Measurements from ENCODE around the gene FAM107A. TPM values are rescaled to one million over a fixed set of nuclear protein-coding genes. Genes with fewer than 3 reads are reported as not detected.

FAM107A gene
- total and polyA plus RNA-seq, 2 experiments from 2014 or later = 0.13 to 0.22 TPM

DNA sequence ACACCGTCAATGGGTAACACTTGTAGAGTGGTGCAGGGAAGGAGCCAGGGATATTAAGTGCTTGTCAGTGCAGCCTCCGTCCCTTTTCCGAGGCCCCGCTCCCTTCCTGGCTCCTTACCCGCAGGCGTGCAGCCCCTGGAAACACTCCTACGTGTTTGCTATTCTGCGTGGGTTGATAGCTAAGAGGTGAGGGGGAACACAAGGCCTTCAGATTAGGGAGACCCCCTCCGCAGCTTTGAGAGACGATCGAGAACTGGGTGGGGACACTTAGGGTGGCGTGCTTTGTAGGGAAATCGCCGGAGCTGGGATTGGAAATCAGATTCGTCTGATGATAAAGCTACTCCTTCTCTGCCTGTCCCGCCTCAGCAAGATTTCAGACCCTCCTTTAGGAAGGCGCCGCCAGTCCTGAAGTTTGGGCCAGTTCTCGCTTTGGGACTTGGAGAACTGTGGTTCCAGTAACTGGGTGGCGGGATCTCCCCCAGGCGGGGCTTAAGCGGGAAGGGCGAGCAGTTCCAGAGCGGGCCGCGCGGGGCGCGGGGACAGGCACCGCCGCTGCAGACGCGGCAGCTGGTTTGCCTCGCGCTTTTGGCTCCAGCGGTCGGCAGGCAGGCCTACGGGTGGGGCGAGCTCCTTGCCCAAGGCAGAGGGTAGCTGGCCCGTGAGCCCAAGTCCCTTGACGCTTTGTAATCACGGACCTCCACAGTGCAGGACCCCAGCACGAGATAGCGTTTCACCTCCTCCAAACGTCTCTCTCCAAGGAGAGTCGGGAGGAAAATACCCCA, 8.0 kb upstream of the FAM107A start:
- Histone ChIP-seq H3K27me3 (replicated peaks; ENCODE audit: insufficient read depth) (peaks cover 20% of the 10 kb centered on the region), H3K9me2 (ENCODE audit: insufficient read depth) (no peaks in the 10 kb centered on the region), H3K4me1 (ENCODE audit: insufficient read depth) (peaks cover 3% of the 10 kb centered on the region; the same call in 1 of the 2 replicates), H3K79me2 (ENCODE audit: insufficient read depth) (no peaks in the 10 kb centered on the region), H3F3A (ENCODE audit: insufficient read depth) (no peaks in the 10 kb centered on the region), H3K36me3 (ENCODE audit: low read depth) (no peaks in the 10 kb centered on the region), H4K20me1 (ENCODE audit: insufficient read depth) (no peaks in the 10 kb centered on the region), H2AFZ (peak overlapping the region; percentile 92), H3K9ac (peak overlapping the region; percentile 66), H3K4me2 (ENCODE audit: unreplicated experiment) (peak overlapping the region; percentile 92), H3K27ac (no peak overlapping the region), H3K9me3 (ENCODE audit: low read depth) (no peaks in the 10 kb centered on the region), H3K4me3 (peak overlapping the region; percentile 84)
- in situ Hi-C loops (cut with MboI) = no loop called here
- peak; percentile 91 for DNase-seq
- no peak for TF ChIP-seq EZH2phosphoT487 (IDR thresholded peaks at IDR 0.05; ENCODE audit: insufficient read depth, low read depth)
- no peak for TF ChIP-seq EZH2 (IDR thresholded peaks at IDR 0.05; ENCODE audit: insufficient read depth, poor library complexity, severe bottlenecking)
- 1% methylated on average over 46 of the region's 46 CpGs for WGBS, 2 experiments (ENCODE audit: low coverage in 1 of 2, low lambda C conversion rate in 2 of 2, missing lambda C conversion rate in 2 of 2)

DNA sequence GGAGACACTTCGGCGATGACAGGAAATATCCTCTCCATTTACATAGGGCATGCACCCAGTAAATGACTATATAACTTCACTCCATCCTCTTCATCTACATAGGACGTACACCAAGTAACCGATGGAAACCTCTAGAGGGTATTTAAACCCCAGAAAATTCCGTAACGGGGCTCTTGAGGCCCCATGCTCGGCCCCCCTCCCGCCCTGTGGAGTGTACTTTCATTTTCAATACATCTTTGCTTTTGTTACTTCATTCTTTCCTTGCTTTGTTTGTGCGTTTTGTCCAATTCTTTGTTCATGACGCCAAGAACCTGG, 7.5 kb upstream of the FAM107A start:
- WGBS, 2 experiments (ENCODE audit: low coverage in 1 of 2, low lambda C conversion rate in 2 of 2, missing lambda C conversion rate in 2 of 2) = 3% methylated on average over 10 of the region's 10 CpGs
- in situ Hi-C loops (cut with MboI) = no loop called here
- TF ChIP-seq EZH2phosphoT487 (IDR thresholded peaks at IDR 0.05; ENCODE audit: insufficient read depth, low read depth) (no peak), EZH2 (IDR thresholded peaks at IDR 0.05; ENCODE audit: insufficient read depth, poor library complexity, severe bottlenecking) (no peak)
- no peaks in the 10 kb centered on the region for H4K20me1 ChIP-seq (ENCODE audit: insufficient read depth)
- H3K4me2 ChIP-seq (ENCODE audit: unreplicated experiment) = peak overlapping the region; percentile 92
- H3K36me3 ChIP-seq (ENCODE audit: low read depth) = no peaks in the 10 kb centered on the region
- H3K4me3 ChIP-seq = peak overlapping the region; percentile 84
- peaks cover 20% of the 10 kb centered on the region for H3K27me3 ChIP-seq (replicated peaks; ENCODE audit: insufficient read depth)
- no peaks in the 10 kb centered on the region for H3K79me2 ChIP-seq (ENCODE audit: insufficient read depth)
- peak overlapping the region; percentile 66 for H3K9ac ChIP-seq
- H3K27ac ChIP-seq = no peak overlapping the region
- H3K9me2 ChIP-seq (ENCODE audit: insufficient read depth) = no peaks in the 10 kb centered on the region
- H3K9me3 ChIP-seq (ENCODE audit: low read depth) = no peaks in the 10 kb centered on the region
- DNase-seq = peak; percentile 50
- H3K4me1 ChIP-seq (ENCODE audit: insufficient read depth) = peaks cover 3% of the 10 kb centered on the region; the same call in 1 of the 2 replicates
- H3F3A ChIP-seq (ENCODE audit: insufficient read depth) = no peaks in the 10 kb centered on the region
- peak overlapping the region; percentile 92 for H2AFZ ChIP-seq

DNA sequence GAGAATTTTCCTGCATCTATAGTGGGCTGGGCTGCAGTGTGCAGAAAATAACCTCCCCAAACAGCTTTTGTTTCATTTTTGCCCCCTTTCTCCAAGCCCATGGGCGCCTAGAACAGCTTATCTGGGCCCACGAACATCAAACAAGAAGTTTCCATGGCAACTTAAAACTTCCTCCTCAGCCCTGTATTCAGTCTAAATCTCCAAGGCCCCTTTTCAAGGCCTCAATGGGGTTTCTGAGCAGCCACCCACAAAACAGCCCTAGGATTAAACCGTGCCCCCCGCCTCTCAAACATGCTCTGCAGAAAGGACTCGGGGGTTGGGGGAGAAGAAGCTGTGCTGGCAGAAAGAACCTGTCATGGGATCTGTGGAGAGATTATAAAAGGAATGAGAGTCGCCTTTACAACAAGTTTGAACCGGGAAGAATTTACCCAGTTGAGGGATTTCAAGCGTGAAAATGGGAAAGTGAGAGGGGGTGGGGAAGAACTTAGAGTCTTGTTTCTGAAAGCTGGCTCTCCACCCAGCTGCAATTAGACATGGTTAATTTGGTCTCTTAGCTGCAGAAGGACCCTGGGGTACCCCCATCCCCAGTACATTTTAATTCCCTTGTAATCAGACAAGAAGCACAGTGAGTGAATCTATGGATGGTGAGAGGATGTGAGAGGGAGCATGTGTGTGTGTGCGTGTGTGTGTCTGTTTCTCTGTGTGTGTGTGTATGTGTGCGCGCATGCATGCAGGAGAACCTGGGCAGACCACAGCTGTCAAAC, 4.3 kb upstream of the FAM107A start:
- H3K79me2 ChIP-seq (ENCODE audit: insufficient read depth) = no peaks in the 10 kb centered on the region
- 71 to 75% methylated on average over 11 of the region's 11 CpGs for WGBS, 2 experiments (ENCODE audit: low coverage in 1 of 2, low lambda C conversion rate in 2 of 2, missing lambda C conversion rate in 2 of 2)
- H3K9me2 ChIP-seq (ENCODE audit: insufficient read depth) = no peaks in the 10 kb centered on the region
- no peak for TF ChIP-seq EZH2phosphoT487 (IDR thresholded peaks at IDR 0.05; ENCODE audit: insufficient read depth, low read depth)
- TF ChIP-seq EZH2 (IDR thresholded peaks at IDR 0.05; ENCODE audit: insufficient read depth, poor library complexity, severe bottlenecking) = no peak
- no peak for DNase-seq
- H3K9me3 ChIP-seq (ENCODE audit: low read depth) = no peaks in the 10 kb centered on the region
- peaks cover 7% of the 10 kb centered on the region; the same call in 1 of the 2 replicates for H3K4me1 ChIP-seq (ENCODE audit: insufficient read depth)
- H3K4me2 ChIP-seq (ENCODE audit: unreplicated experiment) = no peak overlapping the region
- no peaks in the 10 kb centered on the region for H3K36me3 ChIP-seq (ENCODE audit: low read depth)
- H3K9ac ChIP-seq = no peak overlapping the region
- peaks cover 9% of the 10 kb centered on the region for H3K27me3 ChIP-seq (replicated peaks; ENCODE audit: insufficient read depth)
- no peaks in the 10 kb centered on the region for H4K20me1 ChIP-seq (ENCODE audit: insufficient read depth)
- no peak overlapping the region for H3K4me3 ChIP-seq
- in situ Hi-C loops (cut with MboI) = no loop called here
- no peak overlapping the region for H3K27ac ChIP-seq
- H3F3A ChIP-seq (ENCODE audit: insufficient read depth) = no peaks in the 10 kb centered on the region
- H2AFZ ChIP-seq = no peak overlapping the region

DNA sequence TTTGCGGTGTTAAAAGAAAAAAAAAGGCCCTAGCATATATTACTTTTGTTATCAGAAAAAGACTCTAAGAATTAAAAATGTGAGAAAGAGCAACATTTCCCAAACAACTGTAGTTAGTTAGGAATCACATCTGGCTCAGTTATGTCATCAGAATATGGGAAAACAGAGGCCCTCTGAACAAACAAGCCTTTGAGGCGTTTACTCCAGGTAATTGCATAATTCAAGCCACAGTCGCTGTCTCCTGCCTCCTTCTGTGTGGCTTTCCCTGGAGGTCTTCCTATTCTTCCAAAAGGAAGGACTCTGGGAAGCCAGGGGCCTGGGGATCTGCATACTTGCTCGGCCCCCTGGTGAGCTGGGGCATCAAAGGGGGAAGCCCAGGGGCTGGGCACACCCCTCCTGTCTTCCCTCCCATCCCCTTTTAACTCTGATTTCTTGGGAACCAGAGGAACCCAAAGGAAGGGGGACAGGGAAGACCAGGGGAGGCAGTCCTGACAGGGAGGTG, 3.7 kb upstream of the FAM107A start:
- peaks cover 7% of the 10 kb centered on the region; the same call in 1 of the 2 replicates for H3K4me1 ChIP-seq (ENCODE audit: insufficient read depth)
- in situ Hi-C loops (cut with MboI) = no loop called here

More for the DNA sequence above, 3.7 kb upstream of the FAM107A start:
- Histone ChIP-seq H3K9me3 (ENCODE audit: low read depth) (no peaks in the 10 kb centered on the region), H3F3A (ENCODE audit: insufficient read depth) (no peaks in the 10 kb centered on the region), H3K4me3 (no peak overlapping the region), H3K9me2 (ENCODE audit: insufficient read depth) (no peaks in the 10 kb centered on the region), H2AFZ (no peak overlapping the region), H3K4me2 (ENCODE audit: unreplicated experiment) (no peak overlapping the region), H4K20me1 (ENCODE audit: insufficient read depth) (no peaks in the 10 kb centered on the region), H3K36me3 (ENCODE audit: low read depth) (no peaks in the 10 kb centered on the region), H3K79me2 (ENCODE audit: insufficient read depth) (no peaks in the 10 kb centered on the region), H3K27ac (no peak overlapping the region), H3K9ac (no peak overlapping the region), H3K27me3 (replicated peaks; ENCODE audit: insufficient read depth) (peaks cover 3% of the 10 kb centered on the region; the same call in 1 of the 2 replicates)
- no peak for DNase-seq
- 48 to 58% methylated on average over 4 of the region's 4 CpGs for WGBS, 2 experiments (ENCODE audit: low coverage in 1 of 2, low lambda C conversion rate in 2 of 2, missing lambda C conversion rate in 2 of 2)
- no peak for TF ChIP-seq EZH2 (IDR thresholded peaks at IDR 0.05; ENCODE audit: insufficient read depth, poor library complexity, severe bottlenecking)
- no peak for TF ChIP-seq EZH2phosphoT487 (IDR thresholded peaks at IDR 0.05; ENCODE audit: insufficient read depth, low read depth)

Data from GM23248 (cell line).